ENCODE measurements around the gene TMC1. TPM values are rescaled to one million over a fixed set of nuclear protein-coding genes. Genes with fewer than 3 reads are reported as not detected.

The TMC1 gene
- total RNA-seq, 1 experiment from 2014 or later, result 0.36 TPM

DNA sequence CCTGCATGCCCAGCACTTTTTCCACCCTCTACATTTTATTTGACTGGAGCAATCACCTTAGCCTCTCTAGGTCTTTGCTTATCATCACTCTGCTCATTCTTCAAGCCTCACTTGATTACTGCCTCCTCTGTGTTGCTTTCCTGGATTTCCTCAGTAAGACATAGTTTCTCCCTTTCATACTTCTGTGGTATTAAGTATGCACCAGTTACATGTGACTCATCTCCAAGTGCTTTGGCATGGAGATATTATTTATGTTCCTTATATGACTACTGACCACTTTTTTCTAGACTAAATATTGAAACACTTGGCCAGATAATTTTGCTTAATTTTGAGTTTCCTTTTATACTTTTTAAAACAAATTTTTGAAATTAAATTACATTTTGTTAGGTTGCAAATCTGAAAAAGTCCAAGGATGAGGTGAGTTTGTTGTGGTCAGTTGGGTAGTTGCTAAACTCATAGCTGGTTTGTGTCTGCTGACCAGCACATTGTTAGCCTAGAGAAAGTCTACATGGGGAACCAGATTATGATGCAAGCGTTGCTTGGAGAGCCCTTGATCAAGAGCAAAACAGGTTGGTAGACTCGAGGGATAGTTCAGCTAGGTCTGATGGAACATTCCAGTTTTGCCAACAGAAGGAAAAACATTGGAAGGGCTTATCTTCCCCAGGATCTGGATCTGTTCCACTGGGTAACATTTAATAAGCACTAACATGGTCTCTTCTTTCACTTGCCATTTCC lies 140.2 kb downstream of the TMC1 start:
- no peak overlapping the region for H3K27ac ChIP-seq (ENCODE audit: low read length)
- BruUV-seq (replicated peaks), result no TSS peak
- in situ Hi-C loops (cut with HindIII; ENCODE audit: low pct_unique_long_range_greater_than_20kb, low sequenced_read_pairs), result no loop called here
- no peaks in the 10 kb centered on the region for H3K4me1 ChIP-seq (ENCODE audit: control insufficient read depth, insufficient read depth, low read length)
- H3K36me3 ChIP-seq (ENCODE audit: control insufficient read depth, insufficient read depth, low read length), result no peaks in the 10 kb centered on the region
- POLR2A ChIA-PET, result no interaction called here
- H3K27me3 ChIP-seq (ENCODE audit: control insufficient read depth, insufficient read depth, low read length), result no peaks in the 10 kb centered on the region
- DNase-seq (ENCODE audit: low read depth, low spot score) (no peak), ATAC-seq (no peak)
- intact Hi-C loops (cut with micrococcal nuclease; ENCODE audit: unreplicated experiment), result no loop called here
- TF ChIP-seq TCF7L2 (IDR thresholded peaks at IDR 0.05; ENCODE audit: low read depth, low read length) (no peak), SIN3A (IDR thresholded peaks at IDR 0.05; ENCODE audit: borderline replicate concordance, insufficient read depth, low read depth, low read length) (no peak), REST (IDR thresholded peaks at IDR 0.05; ENCODE audit: insufficient read depth in 1 of 2, low read depth in 2 of 2, low read length in 1 of 2) (no peak), POLR2AphosphoS5 (IDR thresholded peaks at IDR 0.05; ENCODE audit: low read depth, low read length) (no peak)
- TF ChIP-seq, protein P1, sequence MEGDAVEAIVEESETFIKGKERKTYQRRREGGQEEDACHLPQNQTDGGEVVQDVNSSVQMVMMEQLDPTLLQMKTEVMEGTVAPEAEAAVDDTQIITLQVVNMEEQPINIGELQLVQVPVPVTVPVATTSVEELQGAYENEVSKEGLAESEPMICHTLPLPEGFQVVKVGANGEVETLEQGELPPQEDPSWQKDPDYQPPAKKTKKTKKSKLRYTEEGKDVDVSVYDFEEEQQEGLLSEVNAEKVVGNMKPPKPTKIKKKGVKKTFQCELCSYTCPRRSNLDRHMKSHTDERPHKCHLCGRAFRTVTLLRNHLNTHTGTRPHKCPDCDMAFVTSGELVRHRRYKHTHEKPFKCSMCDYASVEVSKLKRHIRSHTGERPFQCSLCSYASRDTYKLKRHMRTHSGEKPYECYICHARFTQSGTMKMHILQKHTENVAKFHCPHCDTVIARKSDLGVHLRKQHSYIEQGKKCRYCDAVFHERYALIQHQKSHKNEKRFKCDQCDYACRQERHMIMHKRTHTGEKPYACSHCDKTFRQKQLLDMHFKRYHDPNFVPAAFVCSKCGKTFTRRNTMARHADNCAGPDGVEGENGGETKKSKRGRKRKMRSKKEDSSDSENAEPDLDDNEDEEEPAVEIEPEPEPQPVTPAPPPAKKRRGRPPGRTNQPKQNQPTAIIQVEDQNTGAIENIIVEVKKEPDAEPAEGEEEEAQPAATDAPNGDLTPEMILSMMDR (IDR thresholded peaks at IDR 0.05), result no peak
- no peaks in the 10 kb centered on the region for H3K9me3 ChIP-seq (ENCODE audit: control insufficient read depth, insufficient read depth, low read depth, low read length)
- no peak overlapping the region for H3K4me3 ChIP-seq (ENCODE audit: low read depth in 2 of 2, low read length in 2 of 2)
- CTCF ChIA-PET, result no interaction called here

DNA sequence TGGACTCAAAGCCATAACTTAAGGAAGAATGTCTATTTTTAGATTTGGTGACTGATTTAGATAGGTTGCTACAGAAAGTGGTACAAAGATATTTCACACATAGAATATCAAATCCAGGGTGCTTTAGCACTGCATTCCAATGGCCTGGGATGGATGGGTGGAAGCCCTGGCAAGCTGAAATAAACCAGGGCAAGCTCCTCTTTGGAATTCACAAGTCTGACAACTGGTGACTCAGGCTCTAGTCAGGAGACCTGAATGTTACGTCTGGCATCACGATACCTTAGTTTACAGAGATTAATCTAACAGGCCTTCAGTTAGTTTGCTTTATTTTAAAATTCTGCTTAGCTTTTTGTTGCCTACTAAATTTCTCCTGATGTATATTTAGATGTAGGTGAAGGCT lies 144.0 kb downstream of the TMC1 start:
- intact Hi-C loops (cut with micrococcal nuclease; ENCODE audit: unreplicated experiment), result no loop called here
- Histone ChIP-seq H3K9me3 (ENCODE audit: control insufficient read depth, insufficient read depth, low read depth, low read length) (no peaks in the 10 kb centered on the region), H3K36me3 (ENCODE audit: control insufficient read depth, insufficient read depth, low read length) (no peaks in the 10 kb centered on the region), H3K27ac (ENCODE audit: low read length) (no peak overlapping the region), H3K27me3 (ENCODE audit: control insufficient read depth, insufficient read depth, low read length) (no peaks in the 10 kb centered on the region), H3K4me1 (ENCODE audit: control insufficient read depth, insufficient read depth, low read length) (no peaks in the 10 kb centered on the region), H3K4me3 (ENCODE audit: low read depth in 2 of 2, low read length in 2 of 2) (no peak overlapping the region)
- ATAC-seq (no peak), DNase-seq (ENCODE audit: low read depth, low spot score) (no peak)
- in situ Hi-C loops (cut with HindIII; ENCODE audit: low pct_unique_long_range_greater_than_20kb, low sequenced_read_pairs), result no loop called here
- no TSS peak for BruUV-seq (replicated peaks)
- CTCF ChIA-PET, result no interaction called here
- no peak for TF ChIP-seq SIN3A (IDR thresholded peaks at IDR 0.05; ENCODE audit: borderline replicate concordance, insufficient read depth, low read depth, low read length)
- no peak for TF ChIP-seq REST (IDR thresholded peaks at IDR 0.05; ENCODE audit: insufficient read depth in 1 of 2, low read depth in 2 of 2, low read length in 1 of 2)
- TF ChIP-seq, protein P1 (IDR thresholded peaks at IDR 0.05), result no peak
- TF ChIP-seq POLR2AphosphoS5 (IDR thresholded peaks at IDR 0.05; ENCODE audit: low read depth, low read length), result no peak
- TF ChIP-seq TCF7L2 (IDR thresholded peaks at IDR 0.05; ENCODE audit: low read depth, low read length), result no peak
- POLR2A ChIA-PET, result no interaction called here

Data from Panc1 (cell line).